GM06990 (cell line): ENCODE data around the gene RRM2.
"Not testable (repeated sequence)": the region's sequence is repeated elsewhere in the genome, so short reads cannot be mapped to it uniquely, and the experiment has no call there.

Source experiments
- DNase-seq: peaks from one replicate; pipeline ENCODE4 v3.0.0-alpha.2; 2011; ENCODE audit not compliant: insufficient read length; ENCODE audit errors: extremely low read depth
- H3K27me3 ChIP-seq: replicated peaks from 2 replicates; pipeline ENCODE4 v1.6.0; 2011; ENCODE audit warnings: low read length; ENCODE audit not compliant: control insufficient read depth, insufficient read depth
- H3K36me3 ChIP-seq: 2 replicates; pipeline ENCODE4 v1.5.1; 2011; ENCODE audit warnings: low read length; ENCODE audit not compliant: control insufficient read depth, insufficient read depth
- H3K4me3 ChIP-seq: replicated peaks from 2 replicates; pipeline ENCODE4 v1.5.1; 2011; ENCODE audit warnings: low read depth, mild to moderate bottlenecking, control low read depth, low read length
- CTCF ChIP-seq: IDR thresholded peaks from 2 replicates; pipeline ENCODE4 v1.5.1; 2011; ENCODE audit warnings: low read length, control low read depth, mild to moderate bottlenecking, inconsistent platforms; ENCODE audit not compliant: insufficient read depth, poor library complexity, severe bottlenecking

Gene RRM2

GRCh38 chr2:10085668-10086059 lies 36.9 kb upstream of the RRM2 start:
- TF ChIP-seq CTCF: no peak
- Histone ChIP-seq H3K27me3 (no peaks in the 10 kb centered on the region), H3K4me3 (no peak overlapping the region)

GRCh38 chr2:10086950-10087349 lies 35.6 kb upstream of the RRM2 start:
- Histone ChIP-seq H3K4me3 (no peak overlapping the region), H3K36me3 (no peaks in the 10 kb centered on the region), H3K27me3 (no peaks in the 10 kb centered on the region)
- no peak for TF ChIP-seq CTCF
- no peak for DNase-seq

More at GRCh38 chr2:10085668-10086059, 36.9 kb upstream of the RRM2 start:
- H3K36me3 ChIP-seq: no peaks in the 10 kb centered on the region
- no peak for DNase-seq

GRCh38 chr2:10087360-10087759 lies 35.2 kb upstream of the RRM2 start:
- Histone ChIP-seq H3K27me3 (no peaks in the 10 kb centered on the region), H3K4me3 (no peak overlapping the region), H3K36me3 (no peaks in the 10 kb centered on the region)
- no peak for TF ChIP-seq CTCF
- no peak for DNase-seq

- no peak for DNase-seq
Measured at GRCh38 chr2:10089565-10090190, 32.9 kb upstream of the RRM2 start.

GRCh38 chr2:10091182-10091888 lies 31.2 kb upstream of the RRM2 start:
- no peak for TF ChIP-seq CTCF
- no peaks in the 10 kb centered on the region for H3K27me3 ChIP-seq
- peak overlapping the region; percentile 25 for H3K4me3 ChIP-seq
- no peak for DNase-seq
- H3K36me3 ChIP-seq: no peaks in the 10 kb centered on the region

More at GRCh38 chr2:10089565-10090190, 32.9 kb upstream of the RRM2 start:
- no peak overlapping the region for H3K4me3 ChIP-seq
- no peak for TF ChIP-seq CTCF
- no peaks in the 10 kb centered on the region for H3K27me3 ChIP-seq
- no peaks in the 10 kb centered on the region for H3K36me3 ChIP-seq

- H3K4me3 ChIP-seq, H3K27me3 ChIP-seq, DNase-seq, H3K36me3 ChIP-seq: not testable (repeated sequence)
Measured at GRCh38 chr2:10091889-10092244, 30.7 kb upstream of the RRM2 start.
